ENCODE results near the gene UNC119B.

The UNC119B gene

GRCh38 chr12:120690083-120690450 is 20.2 kb upstream of the UNC119B start:
- no peak overlapping the region for H3K9ac ChIP-seq (ENCODE audit: low read length)
- no peaks in the 10 kb centered on the region for H3K27me3 ChIP-seq (replicated peaks; ENCODE audit: control insufficient read depth, insufficient read depth, low read length)
- DNase-seq (ENCODE audit: low read depth) = no peak
- H3K4me3 ChIP-seq (ENCODE audit: low read length) = no peak overlapping the region
- H3K9me3 ChIP-seq (ENCODE audit: control insufficient read depth, low read length) = no peaks in the 10 kb centered on the region
- H3K4me1 ChIP-seq (ENCODE audit: control insufficient read depth, insufficient read depth, low read length) = peaks cover 48% of the 10 kb centered on the region
- peaks cover 15% of the 10 kb centered on the region for H3K36me3 ChIP-seq (ENCODE audit: control insufficient read depth, insufficient read depth, low read length, severe bottlenecking)

GRCh38 chr12:120690978-120691377 is 19.3 kb upstream of the UNC119B start:
- H3K36me3 ChIP-seq (ENCODE audit: control insufficient read depth, insufficient read depth, low read length, severe bottlenecking) = peaks cover 24% of the 10 kb centered on the region
- H3K9ac ChIP-seq (ENCODE audit: low read length) = no peak overlapping the region
- peaks cover 46% of the 10 kb centered on the region for H3K4me1 ChIP-seq (ENCODE audit: control insufficient read depth, insufficient read depth, low read length)
- H3K9me3 ChIP-seq (ENCODE audit: control insufficient read depth, low read length) = no peaks in the 10 kb centered on the region
- DNase-seq (ENCODE audit: low read depth) = no peak
- H3K27me3 ChIP-seq (replicated peaks; ENCODE audit: control insufficient read depth, insufficient read depth, low read length) = no peaks in the 10 kb centered on the region
- H3K4me3 ChIP-seq (ENCODE audit: low read length) = no peak overlapping the region

DNA sequence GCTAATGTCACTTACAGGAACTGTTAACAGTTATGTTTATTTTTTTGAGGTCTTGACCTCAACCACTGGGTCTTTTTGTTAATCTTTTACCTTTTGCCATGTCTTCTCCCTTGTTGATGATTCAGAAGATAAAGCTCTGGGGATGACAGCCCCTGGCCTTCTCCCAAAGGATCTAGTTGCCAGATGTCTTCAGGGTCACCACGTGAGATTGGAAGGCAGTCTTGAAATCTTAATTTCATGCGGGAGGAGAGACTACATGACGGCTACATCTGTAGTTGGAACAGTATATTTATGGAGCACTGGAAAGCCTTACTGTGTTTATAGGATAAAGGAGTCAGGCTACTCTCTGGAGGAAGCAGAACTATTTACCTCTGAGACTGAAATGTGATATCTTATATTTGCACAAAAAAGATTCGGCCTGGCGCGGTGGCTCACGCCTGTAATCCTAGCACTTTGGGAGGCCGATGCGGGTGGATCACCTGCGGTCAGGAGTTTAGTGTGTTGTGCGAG is 17.7 kb upstream of the UNC119B start:
- Histone ChIP-seq H3K4me3 (ENCODE audit: low read length) (no peak overlapping the region), H3K27me3 (replicated peaks; ENCODE audit: control insufficient read depth, insufficient read depth, low read length) (no peaks in the 10 kb centered on the region), H3K9ac (ENCODE audit: low read length) (no peak overlapping the region), H3K9me3 (ENCODE audit: control insufficient read depth, low read length) (no peaks in the 10 kb centered on the region), H3K4me1 (ENCODE audit: control insufficient read depth, insufficient read depth, low read length) (peaks cover 44% of the 10 kb centered on the region), H3K36me3 (ENCODE audit: control insufficient read depth, insufficient read depth, low read length, severe bottlenecking) (peaks cover 40% of the 10 kb centered on the region)
- no peak for DNase-seq (ENCODE audit: low read depth)

- no peak overlapping the region for H3K4me3 ChIP-seq (ENCODE audit: low read length)
- H3K9me3 ChIP-seq (ENCODE audit: control insufficient read depth, low read length) = no peaks in the 10 kb centered on the region
- H3K4me1 ChIP-seq (ENCODE audit: control insufficient read depth, insufficient read depth, low read length) = peaks cover 34% of the 10 kb centered on the region
- no peak for DNase-seq (ENCODE audit: low read depth)
- no peaks in the 10 kb centered on the region for H3K27me3 ChIP-seq (replicated peaks; ENCODE audit: control insufficient read depth, insufficient read depth, low read length)
- H3K9ac ChIP-seq (ENCODE audit: low read length) = no peak overlapping the region
- peaks cover 52% of the 10 kb centered on the region for H3K36me3 ChIP-seq (ENCODE audit: control insufficient read depth, insufficient read depth, low read length, severe bottlenecking)
These were observed 16.4 kb upstream of the UNC119B start for GRCh38 chr12:120693848-120694247.

DNA sequence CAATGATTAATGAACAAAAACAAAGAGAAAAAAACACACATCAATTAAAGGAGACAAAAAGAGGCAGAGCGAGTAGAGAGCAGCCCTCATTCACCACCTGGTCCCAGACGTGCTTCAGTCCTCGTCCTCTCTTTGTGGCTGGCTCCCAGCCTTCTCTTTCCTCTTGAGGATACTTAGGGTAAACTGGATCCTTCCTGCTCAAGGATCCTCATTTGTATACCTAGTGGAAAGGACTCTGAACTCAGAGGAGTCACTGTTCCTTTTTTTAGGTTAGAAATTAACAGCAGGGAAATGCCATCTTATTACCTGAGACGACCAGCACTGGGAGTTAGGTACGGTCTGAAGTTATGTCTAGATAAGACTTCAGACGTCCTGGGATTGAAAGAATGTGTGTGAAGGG is 13.6 kb upstream of the UNC119B start:
- peaks cover 8% of the 10 kb centered on the region for H3K4me1 ChIP-seq (ENCODE audit: control insufficient read depth, insufficient read depth, low read length)
- no peaks in the 10 kb centered on the region for H3K9me3 ChIP-seq (ENCODE audit: control insufficient read depth, low read length)
- H3K9ac ChIP-seq (ENCODE audit: low read length) = no peak overlapping the region
- no peak for DNase-seq (ENCODE audit: low read depth)
- H3K36me3 ChIP-seq (ENCODE audit: control insufficient read depth, insufficient read depth, low read length, severe bottlenecking) = peaks cover 80% of the 10 kb centered on the region
- H3K27me3 ChIP-seq (replicated peaks; ENCODE audit: control insufficient read depth, insufficient read depth, low read length) = no peaks in the 10 kb centered on the region
- no peak overlapping the region for H3K4me3 ChIP-seq (ENCODE audit: low read length)

- peaks cover 4% of the 10 kb centered on the region for H3K4me1 ChIP-seq (ENCODE audit: control insufficient read depth, insufficient read depth, low read length)
- no peaks in the 10 kb centered on the region for H3K9me3 ChIP-seq (ENCODE audit: control insufficient read depth, low read length)
- H3K27me3 ChIP-seq (replicated peaks; ENCODE audit: control insufficient read depth, insufficient read depth, low read length) = no peaks in the 10 kb centered on the region
- DNase-seq (ENCODE audit: low read depth) = no peak
- H3K9ac ChIP-seq (ENCODE audit: low read length) = no peak overlapping the region
- H3K4me3 ChIP-seq (ENCODE audit: low read length) = no peak overlapping the region
- peaks cover 85% of the 10 kb centered on the region for H3K36me3 ChIP-seq (ENCODE audit: control insufficient read depth, insufficient read depth, low read length, severe bottlenecking)
These were observed 12.9 kb upstream of the UNC119B start for GRCh38 chr12:120697344-120697743.

DNA sequence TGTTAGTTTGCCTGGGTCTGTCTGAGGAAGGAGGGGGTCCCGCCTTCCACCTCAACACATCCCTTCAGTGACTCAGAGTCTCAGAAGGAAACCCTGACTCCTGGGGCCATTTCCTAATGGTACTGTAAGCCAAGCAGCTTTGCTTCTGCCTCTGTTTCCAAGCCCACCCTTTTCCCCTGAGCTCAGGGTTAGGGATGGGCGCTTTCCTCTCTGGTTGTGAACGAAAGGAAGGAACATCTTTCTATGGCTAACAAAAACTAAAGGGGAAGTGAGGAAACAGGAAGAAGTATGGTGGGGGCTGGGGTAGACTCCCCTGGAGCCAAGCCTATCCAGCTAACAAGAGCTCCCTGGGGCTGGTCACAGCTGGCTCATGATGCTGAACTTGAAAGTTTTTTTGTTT is 11.6 kb upstream of the UNC119B start:
- Histone ChIP-seq H3K27me3 (replicated peaks; ENCODE audit: control insufficient read depth, insufficient read depth, low read length) (no peaks in the 10 kb centered on the region), H3K4me3 (ENCODE audit: low read length) (no peak overlapping the region), H3K36me3 (ENCODE audit: control insufficient read depth, insufficient read depth, low read length, severe bottlenecking) (peaks cover 89% of the 10 kb centered on the region), H3K9ac (ENCODE audit: low read length) (no peak overlapping the region), H3K4me1 (ENCODE audit: control insufficient read depth, insufficient read depth, low read length) (no peaks in the 10 kb centered on the region), H3K9me3 (ENCODE audit: control insufficient read depth, low read length) (no peaks in the 10 kb centered on the region)
- no peak for DNase-seq (ENCODE audit: low read depth)

- no peaks in the 10 kb centered on the region for H3K9me3 ChIP-seq (ENCODE audit: control insufficient read depth, low read length)
- no peak overlapping the region for H3K4me3 ChIP-seq (ENCODE audit: low read length)
- DNase-seq (ENCODE audit: low read depth) = no peak
- H3K9ac ChIP-seq (ENCODE audit: low read length) = no peak overlapping the region
- H3K4me1 ChIP-seq (ENCODE audit: control insufficient read depth, insufficient read depth, low read length) = no peaks in the 10 kb centered on the region
- H3K36me3 ChIP-seq (ENCODE audit: control insufficient read depth, insufficient read depth, low read length, severe bottlenecking) = peaks cover 85% of the 10 kb centered on the region
- no peaks in the 10 kb centered on the region for H3K27me3 ChIP-seq (replicated peaks; ENCODE audit: control insufficient read depth, insufficient read depth, low read length)
These were observed 10.7 kb upstream of the UNC119B start for GRCh38 chr12:120699553-120699952.

- DNase-seq (ENCODE audit: low read depth) = no peak
- Histone ChIP-seq H3K36me3 (ENCODE audit: control insufficient read depth, insufficient read depth, low read length, severe bottlenecking) (peaks cover 72% of the 10 kb centered on the region), H3K9me3 (ENCODE audit: control insufficient read depth, low read length) (no peaks in the 10 kb centered on the region), H3K4me1 (ENCODE audit: control insufficient read depth, insufficient read depth, low read length) (no peaks in the 10 kb centered on the region), H3K27me3 (replicated peaks; ENCODE audit: control insufficient read depth, insufficient read depth, low read length) (no peaks in the 10 kb centered on the region), H3K4me3 (ENCODE audit: low read length) (no peak overlapping the region), H3K9ac (ENCODE audit: low read length) (no peak overlapping the region)
These were observed 9.4 kb upstream of the UNC119B start for GRCh38 chr12:120700886-120701285.

DNA sequence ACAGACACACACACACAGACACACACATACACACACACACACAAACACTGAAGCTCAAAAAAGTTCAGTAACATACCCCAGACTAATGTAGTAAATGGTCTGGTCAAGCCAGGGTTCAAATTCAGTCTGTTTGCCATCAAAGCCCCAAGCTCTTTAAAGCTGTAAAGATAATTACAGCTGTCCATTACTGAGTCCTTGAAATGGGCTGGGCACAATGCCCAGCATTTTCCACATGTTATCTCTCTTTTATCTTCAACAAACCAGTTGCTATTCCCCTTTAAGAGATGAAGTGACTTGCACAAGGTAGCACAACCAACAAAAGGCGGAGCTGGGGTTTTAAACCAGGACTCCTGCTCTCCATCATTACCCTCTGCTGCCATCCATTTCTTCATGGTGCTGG is 7.6 kb upstream of the UNC119B start:
- Histone ChIP-seq H3K4me3 (ENCODE audit: low read length) (no peak overlapping the region), H3K9ac (ENCODE audit: low read length) (no peak overlapping the region), H3K36me3 (ENCODE audit: control insufficient read depth, insufficient read depth, low read length, severe bottlenecking) (peaks cover 54% of the 10 kb centered on the region), H3K27me3 (replicated peaks; ENCODE audit: control insufficient read depth, insufficient read depth, low read length) (no peaks in the 10 kb centered on the region), H3K4me1 (ENCODE audit: control insufficient read depth, insufficient read depth, low read length) (no peaks in the 10 kb centered on the region), H3K9me3 (ENCODE audit: control insufficient read depth, low read length) (no peaks in the 10 kb centered on the region)
- no peak for DNase-seq (ENCODE audit: low read depth)

GRCh38 chr12:120703311-120703942 is 6.8 kb upstream of the UNC119B start:
- Histone ChIP-seq H3K4me3 (ENCODE audit: low read length) (no peak overlapping the region), H3K4me1 (ENCODE audit: control insufficient read depth, insufficient read depth, low read length) (no peaks in the 10 kb centered on the region), H3K9me3 (ENCODE audit: control insufficient read depth, low read length) (no peaks in the 10 kb centered on the region), H3K27me3 (replicated peaks; ENCODE audit: control insufficient read depth, insufficient read depth, low read length) (no peaks in the 10 kb centered on the region), H3K9ac (ENCODE audit: low read length) (no peak overlapping the region), H3K36me3 (ENCODE audit: control insufficient read depth, insufficient read depth, low read length, severe bottlenecking) (peaks cover 47% of the 10 kb centered on the region)
- no peak for DNase-seq (ENCODE audit: low read depth)

- Histone ChIP-seq H3K9ac (ENCODE audit: low read length) (no peak overlapping the region), H3K9me3 (ENCODE audit: control insufficient read depth, low read length) (no peaks in the 10 kb centered on the region), H3K36me3 (ENCODE audit: control insufficient read depth, insufficient read depth, low read length, severe bottlenecking) (peaks cover 25% of the 10 kb centered on the region), H3K27me3 (replicated peaks; ENCODE audit: control insufficient read depth, insufficient read depth, low read length) (no peaks in the 10 kb centered on the region), H3K4me1 (ENCODE audit: control insufficient read depth, insufficient read depth, low read length) (peaks cover 3% of the 10 kb centered on the region), H3K4me3 (ENCODE audit: low read length) (no peak overlapping the region)
- no peak for DNase-seq (ENCODE audit: low read depth)
These were observed 4.6 kb upstream of the UNC119B start for GRCh38 chr12:120705618-120706017.
